Raji (cell line): ENCODE results near the gene TEAD4.

ENCODE experiments used
- POLR2A ChIP-seq: IDR thresholded peaks from 2 replicates; pipeline ENCODE4 v1.6.1; 2011; ENCODE audit warnings: low read depth, low read length, control low read depth; ENCODE audit not compliant: insufficient read depth

The TEAD4 gene

GRCh38 chr12:3041558-3042164, 82.5 kb downstream of the TEAD4 start:
- no peak for TF ChIP-seq POLR2A

DNA sequence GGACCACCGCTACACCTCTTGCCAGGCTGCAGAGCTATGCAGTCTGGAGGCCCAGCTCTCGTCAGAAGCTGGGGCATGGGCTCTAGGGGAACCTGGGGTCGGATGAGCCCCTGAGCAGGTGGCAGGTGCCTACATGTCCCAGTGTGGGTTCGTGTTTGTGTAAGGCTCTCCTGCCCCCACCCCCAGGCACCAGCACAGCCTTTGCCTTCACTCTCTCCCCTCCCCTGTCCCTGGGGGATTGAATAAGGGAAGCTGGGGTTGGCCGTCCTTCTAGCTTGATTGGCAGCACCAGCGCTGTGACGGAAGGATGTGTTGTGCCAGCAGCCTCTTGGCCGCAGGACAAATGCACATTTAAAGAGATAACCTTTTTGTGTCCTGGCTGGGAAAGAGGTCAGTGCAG, 83.2 kb downstream of the TEAD4 start:
- TF ChIP-seq POLR2A: 0 out of 2 replicates have a peak, but pooled peaks have one; percentile 16

DNA sequence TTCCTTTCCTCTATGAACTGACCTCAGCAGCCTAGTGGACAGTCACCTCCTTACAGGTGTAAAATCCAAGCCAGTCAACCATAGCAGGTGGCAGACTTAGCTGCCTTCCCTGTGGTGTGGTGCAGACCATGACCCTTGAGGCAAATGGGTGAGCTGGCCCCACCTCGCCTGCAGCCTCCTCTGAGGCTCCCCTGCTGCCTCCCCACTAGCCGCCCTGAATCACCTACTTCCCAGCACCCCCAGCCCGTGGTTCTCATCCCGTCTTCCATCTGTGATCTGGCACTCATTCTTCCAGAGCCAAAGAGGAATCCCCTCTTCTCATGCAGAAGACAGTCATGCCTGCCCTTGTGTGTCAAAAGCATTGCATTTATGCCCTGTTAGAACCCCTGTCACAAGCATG, 83.6 kb downstream of the TEAD4 start:
- TF ChIP-seq POLR2A: no peak

DNA sequence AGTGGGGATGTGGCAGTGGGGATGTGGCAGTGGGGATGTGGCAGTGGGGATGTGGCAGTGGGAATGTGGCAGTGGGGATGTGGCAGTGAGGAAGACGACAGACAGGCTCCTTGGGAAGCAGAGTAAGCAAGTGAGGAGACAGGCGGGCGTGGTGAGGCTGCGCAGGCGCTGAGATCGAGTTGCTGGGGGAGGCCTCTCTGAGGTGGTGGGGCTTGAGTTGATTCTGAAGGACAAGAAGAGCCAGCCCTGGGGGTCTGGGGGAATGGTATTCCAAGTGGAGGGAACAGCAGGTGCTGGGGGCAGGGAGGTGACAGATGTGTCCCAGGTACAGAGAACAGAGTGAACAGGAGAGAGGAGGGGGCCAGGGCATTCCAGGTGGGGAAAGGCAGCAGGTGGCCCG, 84.2 kb downstream of the TEAD4 start:
- TF ChIP-seq POLR2A: no peak

GRCh38 chr12:3044141-3044630, 85.0 kb downstream of the TEAD4 start:
- TF ChIP-seq POLR2A: no peak

GRCh38 chr12:3045494-3045893, 86.3 kb downstream of the TEAD4 start:
- no peak for TF ChIP-seq POLR2A

- TF ChIP-seq POLR2A: no peak
These were observed 86.8 kb downstream of the TEAD4 start for GRCh38 chr12:3045989-3046388.

DNA sequence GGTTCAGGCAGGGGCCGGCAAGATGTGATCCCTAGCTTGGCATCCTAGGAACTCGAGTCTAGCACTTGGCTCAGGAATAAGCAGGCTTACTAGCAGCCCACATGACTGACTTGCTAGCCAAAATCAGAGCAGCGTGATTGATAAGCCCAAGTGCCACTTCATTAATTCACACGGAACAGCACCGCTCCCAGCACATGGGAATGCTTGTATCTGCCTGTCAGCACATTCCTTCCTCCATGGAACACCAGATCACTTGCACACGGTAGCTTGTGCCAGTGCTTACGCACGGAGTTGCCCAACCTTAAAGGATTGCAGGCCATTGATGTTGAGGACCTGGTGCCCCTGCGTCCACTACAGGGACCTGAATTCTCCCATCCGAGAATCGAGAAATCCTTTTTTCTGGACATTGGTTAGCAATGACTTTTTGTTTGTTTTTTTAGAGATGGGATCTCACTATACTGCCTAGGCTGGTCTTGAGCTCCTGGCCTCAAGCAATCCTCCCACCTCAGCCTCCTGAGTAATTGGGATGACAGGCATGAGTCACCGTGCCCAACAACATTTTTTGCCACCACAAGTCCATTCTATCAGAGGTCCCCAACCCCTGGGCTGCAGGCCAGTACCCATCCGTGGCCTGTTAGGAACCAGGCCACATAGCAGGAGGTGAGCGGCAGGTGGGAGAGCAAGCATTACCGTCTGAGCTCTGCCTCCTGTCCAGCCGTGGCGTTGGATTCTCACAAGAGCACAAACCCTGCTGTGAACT, 87.4 kb downstream of the TEAD4 start:
- no peak for TF ChIP-seq POLR2A

DNA sequence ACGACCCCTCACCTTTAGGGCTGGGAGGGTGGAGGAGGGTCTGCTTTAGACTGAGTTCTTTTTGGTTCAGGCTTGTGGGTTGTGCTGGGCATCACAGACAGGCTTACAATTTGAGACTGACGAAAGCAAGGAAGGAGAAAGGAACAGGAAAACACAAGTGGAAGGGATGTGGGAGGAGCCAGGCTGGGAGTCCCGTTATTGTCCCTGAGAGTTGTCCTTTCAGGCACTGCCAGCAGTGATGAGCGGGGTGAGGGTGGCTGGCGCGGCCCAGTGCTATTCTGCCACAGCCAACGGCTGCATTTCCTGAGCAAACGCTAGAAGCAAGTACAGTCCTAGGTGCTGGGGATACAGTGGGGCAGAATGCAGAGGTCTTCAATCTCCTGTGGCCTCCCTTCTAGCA, 88.8 kb downstream of the TEAD4 start:
- no peak for TF ChIP-seq POLR2A

GRCh38 chr12:3048540-3048939, 89.3 kb downstream of the TEAD4 start:
- no peak for TF ChIP-seq POLR2A

DNA sequence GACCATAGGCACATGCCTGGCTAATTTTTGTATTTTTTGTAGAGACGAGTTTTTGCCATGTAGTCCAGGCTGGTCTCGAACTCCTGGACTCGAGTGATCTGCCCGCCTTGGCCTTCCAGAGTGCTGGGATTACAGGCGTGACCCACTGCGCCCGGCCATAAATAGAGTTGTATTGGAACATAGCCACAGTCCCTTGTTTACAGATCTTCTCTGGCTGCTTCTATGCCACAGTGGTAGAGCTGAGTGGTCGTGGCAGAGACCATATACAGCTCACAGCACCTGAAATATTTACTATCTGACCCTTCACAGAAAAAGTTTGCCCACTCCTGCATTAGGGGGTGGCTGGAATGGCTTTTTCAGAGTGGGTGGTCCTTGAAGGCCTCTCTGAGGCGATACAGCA, 90.0 kb downstream of the TEAD4 start:
- no peak for TF ChIP-seq POLR2A

- TF ChIP-seq POLR2A: no peak
These were observed 90.5 kb downstream of the TEAD4 start for GRCh38 chr12:3049611-3050249.

DNA sequence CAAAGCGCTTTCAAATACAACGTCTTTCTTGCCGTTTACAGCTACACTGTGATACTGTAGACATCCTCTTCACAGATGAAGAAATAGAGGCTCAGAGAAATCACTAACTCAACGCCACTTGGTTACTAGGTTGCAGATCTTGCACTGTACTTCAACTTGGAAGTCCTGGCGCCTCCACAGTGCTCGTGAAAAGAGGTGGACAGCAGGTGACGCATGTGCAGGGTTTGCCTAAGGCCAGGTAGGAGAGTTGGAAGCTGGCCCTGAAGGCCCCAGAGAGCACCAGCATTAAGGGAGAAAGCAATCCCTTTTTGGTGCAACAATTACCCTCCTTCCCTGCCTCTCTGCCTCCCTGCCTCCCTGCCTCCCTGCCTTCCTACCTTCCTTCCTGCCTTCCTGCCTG, 95.2 kb downstream of the TEAD4 start:
- no peak for TF ChIP-seq POLR2A

DNA sequence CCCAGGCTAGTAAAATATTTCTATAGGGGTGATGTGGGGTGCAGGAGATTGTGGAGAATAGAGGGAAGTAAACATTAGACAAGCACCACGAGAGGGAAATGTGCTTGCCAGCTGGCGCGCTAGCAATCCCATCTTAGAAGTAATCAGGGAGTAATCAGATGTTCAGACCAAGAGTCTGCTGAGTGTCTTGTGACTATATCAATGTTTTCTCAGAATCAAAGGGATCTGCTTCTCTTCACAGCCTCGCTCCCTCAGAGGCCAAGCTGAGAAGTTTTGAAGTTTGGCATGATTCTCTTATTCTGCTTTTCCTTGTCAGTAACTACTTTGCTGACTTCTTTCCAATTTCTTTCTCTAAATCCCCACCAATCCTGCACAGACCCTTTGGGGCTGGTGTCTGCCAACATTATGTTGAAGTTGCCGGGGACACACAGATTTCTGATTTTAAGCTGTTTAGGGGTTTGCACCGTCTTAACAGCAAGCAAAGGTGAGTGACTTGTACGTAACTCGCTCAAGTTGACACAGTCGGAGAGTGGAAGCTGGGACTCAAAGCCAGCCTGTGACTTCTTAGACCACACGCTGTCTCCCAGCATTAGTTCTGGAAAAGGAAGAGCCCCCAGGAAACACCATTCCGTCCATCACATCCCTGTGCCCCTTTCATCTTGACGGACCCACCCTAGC, 96.0 kb downstream of the TEAD4 start:
- TF ChIP-seq POLR2A: no peak

- no peak for TF ChIP-seq POLR2A
These were observed 96.7 kb downstream of the TEAD4 start for GRCh38 chr12:3055704-3056467.

DNA sequence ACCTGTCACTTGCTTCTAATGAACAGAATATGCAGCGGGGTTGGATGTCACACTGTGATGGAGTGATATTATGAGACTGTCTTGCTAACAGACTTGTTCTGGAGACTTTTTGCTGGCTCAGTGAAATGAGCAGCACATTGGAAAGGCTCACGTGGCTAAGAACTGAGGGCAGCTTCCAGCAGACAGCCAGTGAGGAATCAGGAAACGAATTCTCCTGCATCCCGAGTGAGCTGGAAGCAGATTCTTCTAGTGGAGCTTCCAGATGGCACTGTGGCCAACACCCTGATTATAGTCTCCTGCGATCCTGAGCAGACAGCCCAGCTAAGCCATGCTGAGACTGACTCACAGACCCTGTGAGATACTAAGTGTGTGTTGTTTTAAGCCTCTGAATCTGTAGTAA, 101.9 kb downstream of the TEAD4 start:
- no peak for TF ChIP-seq POLR2A
